WI38 (cell line): Measurements from ENCODE around the gene AP3D1.
"Not testable (repeated sequence)": the region's sequence is repeated elsewhere in the genome, so short reads cannot be mapped to it uniquely, and the experiment has no call there.

ENCODE experiments used
- H3K4me3 ChIP-seq: 2 replicates; pipeline ENCODE4 v1.5.1; 2011; ENCODE audit warnings: low read depth, mild to moderate bottlenecking, control low read depth, low read length
- CTCF ChIP-seq: IDR thresholded peaks from 2 replicates; pipeline ENCODE4 v1.5.1; 2012; ENCODE audit warnings: low read depth, mild to moderate bottlenecking, control low read depth, low read length

The AP3D1 gene

GRCh38 chr19:2151339-2152229, at the start of gene AP3D1:
AP3D1 (minus strand) TSS chr19:2151566; CDS start chr19:2151334, 232 bp downstream.
- peak within 1 kb of the TSS; percentile 79 for H3K4me3 ChIP-seq
- no peak for TF ChIP-seq CTCF

- H3K4me3 ChIP-seq: not testable (repeated sequence)
Measured at GRCh38 chr19:2200624-2201294, 49.4 kb upstream of the AP3D1 start.

- no peak overlapping the region for H3K4me3 ChIP-seq
- TF ChIP-seq CTCF: no peak
Measured at GRCh38 chr19:2199861-2200623, 48.7 kb upstream of the AP3D1 start.

GRCh38 chr19:2199215-2199614, 47.8 kb upstream of the AP3D1 start:
- peak; percentile 19; the same call in 1 of the 2 replicates for TF ChIP-seq CTCF
- H3K4me3 ChIP-seq: no peak overlapping the region

GRCh38 chr19:2198317-2198716, 47.0 kb upstream of the AP3D1 start:
- TF ChIP-seq CTCF: no peak
- H3K4me3 ChIP-seq: no peak overlapping the region

- TF ChIP-seq CTCF: no peak
- H3K4me3 ChIP-seq: no peak overlapping the region
Measured at GRCh38 chr19:2197270-2197669, 45.9 kb upstream of the AP3D1 start.

- no peak for TF ChIP-seq CTCF
- H3K4me3 ChIP-seq: no peak overlapping the region
Measured at GRCh38 chr19:2195914-2196313, 44.5 kb upstream of the AP3D1 start.
